ENCODE measurements around the gene LAMA5.

DNA sequence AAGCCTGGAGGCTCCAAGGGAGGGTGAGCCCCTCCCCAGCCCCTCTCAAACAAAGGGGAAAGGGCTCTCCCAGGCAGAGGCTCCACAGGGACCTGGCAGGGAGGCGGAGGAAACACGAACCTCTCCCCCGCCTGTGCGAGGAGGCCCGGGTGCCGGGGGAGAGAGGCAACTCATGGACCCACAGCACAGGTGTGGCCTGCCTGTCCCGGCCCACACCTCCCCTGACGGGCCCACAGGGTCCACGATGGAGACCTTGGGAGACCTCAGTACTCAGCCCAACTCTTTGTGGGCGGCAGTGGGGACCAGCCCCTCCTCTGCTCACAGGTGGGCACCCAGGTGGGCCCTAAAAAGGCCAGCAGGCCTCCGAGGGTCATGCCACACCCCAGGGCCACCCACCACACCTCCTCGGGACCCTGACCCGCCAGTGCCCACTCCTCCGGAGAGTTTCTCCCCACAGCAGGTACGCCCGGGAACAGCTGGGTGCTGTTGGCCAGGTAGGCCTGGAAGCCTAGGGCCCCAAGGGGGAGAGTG is 12.2 kb downstream of the LAMA5 start:
- TF ChIP-seq EZH2 (IDR thresholded peaks at IDR 0.05; ENCODE audit: borderline replicate concordance, low read length), result no peak
- TF ChIP-seq, protein P1, sequence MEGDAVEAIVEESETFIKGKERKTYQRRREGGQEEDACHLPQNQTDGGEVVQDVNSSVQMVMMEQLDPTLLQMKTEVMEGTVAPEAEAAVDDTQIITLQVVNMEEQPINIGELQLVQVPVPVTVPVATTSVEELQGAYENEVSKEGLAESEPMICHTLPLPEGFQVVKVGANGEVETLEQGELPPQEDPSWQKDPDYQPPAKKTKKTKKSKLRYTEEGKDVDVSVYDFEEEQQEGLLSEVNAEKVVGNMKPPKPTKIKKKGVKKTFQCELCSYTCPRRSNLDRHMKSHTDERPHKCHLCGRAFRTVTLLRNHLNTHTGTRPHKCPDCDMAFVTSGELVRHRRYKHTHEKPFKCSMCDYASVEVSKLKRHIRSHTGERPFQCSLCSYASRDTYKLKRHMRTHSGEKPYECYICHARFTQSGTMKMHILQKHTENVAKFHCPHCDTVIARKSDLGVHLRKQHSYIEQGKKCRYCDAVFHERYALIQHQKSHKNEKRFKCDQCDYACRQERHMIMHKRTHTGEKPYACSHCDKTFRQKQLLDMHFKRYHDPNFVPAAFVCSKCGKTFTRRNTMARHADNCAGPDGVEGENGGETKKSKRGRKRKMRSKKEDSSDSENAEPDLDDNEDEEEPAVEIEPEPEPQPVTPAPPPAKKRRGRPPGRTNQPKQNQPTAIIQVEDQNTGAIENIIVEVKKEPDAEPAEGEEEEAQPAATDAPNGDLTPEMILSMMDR (conservative IDR thresholded peaks at IDR 0.05 in 1 of 2, IDR thresholded peaks at IDR 0.05 in 1 of 2; ENCODE audit: extremely low read depth in 1 of 2, insufficient read depth in 1 of 2, low read depth in 1 of 2, low read length in 2 of 2), result no peak

All from mammary epithelial cell (primary cell).